Measurements from ENCODE around the gene ACP6.
"Not testable (repeated sequence)": the region's sequence is repeated elsewhere in the genome, so short reads cannot be mapped to it uniquely, and the experiment has no call there.

The ACP6 gene

GRCh38 chr1:147620543-147620942 lies 49.8 kb downstream of the ACP6 start:
- DNase-seq (ENCODE audit: low read depth, low spot score) = no peak

GRCh38 chr1:147619741-147620140 lies 50.6 kb downstream of the ACP6 start:
- DNase-seq (ENCODE audit: low read depth, low spot score) = no peak

GRCh38 chr1:147618771-147619170 lies 51.6 kb downstream of the ACP6 start:
- DNase-seq (ENCODE audit: low read depth, low spot score) = no peak

GRCh38 chr1:147618077-147618569 lies 52.2 kb downstream of the ACP6 start:
- no peak for DNase-seq (ENCODE audit: low read depth, low spot score)

- not testable (repeated sequence) for DNase-seq (ENCODE audit: low read depth, low spot score)
Observed at GRCh38 chr1:147614966-147615365, 55.4 kb downstream of the ACP6 start.

GRCh38 chr1:147613506-147613905 lies 56.8 kb downstream of the ACP6 start:
- no peak for DNase-seq (ENCODE audit: low read depth, low spot score)

- no peak for DNase-seq (ENCODE audit: low read depth, low spot score)
Observed at GRCh38 chr1:147612366-147612765, 58.0 kb downstream of the ACP6 start.

GRCh38 chr1:147611586-147611985 lies 58.7 kb downstream of the ACP6 start:
- DNase-seq (ENCODE audit: low read depth, low spot score) = no peak

- DNase-seq (ENCODE audit: low read depth, low spot score) = no peak
Observed at GRCh38 chr1:147611021-147611426, 59.3 kb downstream of the ACP6 start.

- DNase-seq (ENCODE audit: low read depth, low spot score) = no peak
Observed at GRCh38 chr1:147609358-147609757, 61.0 kb downstream of the ACP6 start.

- DNase-seq (ENCODE audit: low read depth, low spot score) = no peak
Observed at GRCh38 chr1:147608596-147608995, 61.7 kb downstream of the ACP6 start.

GRCh38 chr1:147605591-147605990 lies 64.7 kb downstream of the ACP6 start:
- DNase-seq (ENCODE audit: low read depth, low spot score) = no peak

GRCh38 chr1:147603986-147604385 lies 66.3 kb downstream of the ACP6 start:
- no peak for DNase-seq (ENCODE audit: low read depth, low spot score)

- no peak for DNase-seq (ENCODE audit: low read depth, low spot score)
Observed at GRCh38 chr1:147600119-147601111, 69.9 kb downstream of the ACP6 start.

GRCh38 chr1:147599362-147600118 lies 70.8 kb downstream of the ACP6 start:
- peak; percentile 88 for DNase-seq (ENCODE audit: low read depth, low spot score)

GRCh38 chr1:147598621-147599361 lies 71.5 kb downstream of the ACP6 start:
- no peak for DNase-seq (ENCODE audit: low read depth, low spot score)

GRCh38 chr1:147597010-147597409 lies 73.3 kb downstream of the ACP6 start:
- no peak for DNase-seq (ENCODE audit: low read depth, low spot score)
